LNCaP clone FGC (cell line): Measurements from ENCODE around the gene RALGAPA2.

Source experiments
- DNase-seq: peaks from one replicate; pipeline ENCODE4 v3.0.0-alpha.2; 2011; ENCODE audit warnings: low read depth
- H3K4me3 ChIP-seq: 2 replicates; pipeline ENCODE4 v1.5.1; 2011; ENCODE audit warnings: mild to moderate bottlenecking, low read depth, low read length, control low read depth
- TF ChIP-seq, protein P1 (sequence below): IDR thresholded peaks from 2 replicates; pipeline ENCODE4 v1.5.1; 2012; ENCODE audit warnings: mild to moderate bottlenecking; ENCODE audit not compliant: control insufficient read depth, insufficient read depth; ENCODE audit errors: extremely low read depth

RALGAPA2 gene

GRCh38 chr20:20691477-20692235 is 20.8 kb downstream of the RALGAPA2 start:
- DNase-seq = no peak
- H3K4me3 ChIP-seq = no peak overlapping the region
- TF ChIP-seq, protein P1, sequence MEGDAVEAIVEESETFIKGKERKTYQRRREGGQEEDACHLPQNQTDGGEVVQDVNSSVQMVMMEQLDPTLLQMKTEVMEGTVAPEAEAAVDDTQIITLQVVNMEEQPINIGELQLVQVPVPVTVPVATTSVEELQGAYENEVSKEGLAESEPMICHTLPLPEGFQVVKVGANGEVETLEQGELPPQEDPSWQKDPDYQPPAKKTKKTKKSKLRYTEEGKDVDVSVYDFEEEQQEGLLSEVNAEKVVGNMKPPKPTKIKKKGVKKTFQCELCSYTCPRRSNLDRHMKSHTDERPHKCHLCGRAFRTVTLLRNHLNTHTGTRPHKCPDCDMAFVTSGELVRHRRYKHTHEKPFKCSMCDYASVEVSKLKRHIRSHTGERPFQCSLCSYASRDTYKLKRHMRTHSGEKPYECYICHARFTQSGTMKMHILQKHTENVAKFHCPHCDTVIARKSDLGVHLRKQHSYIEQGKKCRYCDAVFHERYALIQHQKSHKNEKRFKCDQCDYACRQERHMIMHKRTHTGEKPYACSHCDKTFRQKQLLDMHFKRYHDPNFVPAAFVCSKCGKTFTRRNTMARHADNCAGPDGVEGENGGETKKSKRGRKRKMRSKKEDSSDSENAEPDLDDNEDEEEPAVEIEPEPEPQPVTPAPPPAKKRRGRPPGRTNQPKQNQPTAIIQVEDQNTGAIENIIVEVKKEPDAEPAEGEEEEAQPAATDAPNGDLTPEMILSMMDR = no peak

DNA sequence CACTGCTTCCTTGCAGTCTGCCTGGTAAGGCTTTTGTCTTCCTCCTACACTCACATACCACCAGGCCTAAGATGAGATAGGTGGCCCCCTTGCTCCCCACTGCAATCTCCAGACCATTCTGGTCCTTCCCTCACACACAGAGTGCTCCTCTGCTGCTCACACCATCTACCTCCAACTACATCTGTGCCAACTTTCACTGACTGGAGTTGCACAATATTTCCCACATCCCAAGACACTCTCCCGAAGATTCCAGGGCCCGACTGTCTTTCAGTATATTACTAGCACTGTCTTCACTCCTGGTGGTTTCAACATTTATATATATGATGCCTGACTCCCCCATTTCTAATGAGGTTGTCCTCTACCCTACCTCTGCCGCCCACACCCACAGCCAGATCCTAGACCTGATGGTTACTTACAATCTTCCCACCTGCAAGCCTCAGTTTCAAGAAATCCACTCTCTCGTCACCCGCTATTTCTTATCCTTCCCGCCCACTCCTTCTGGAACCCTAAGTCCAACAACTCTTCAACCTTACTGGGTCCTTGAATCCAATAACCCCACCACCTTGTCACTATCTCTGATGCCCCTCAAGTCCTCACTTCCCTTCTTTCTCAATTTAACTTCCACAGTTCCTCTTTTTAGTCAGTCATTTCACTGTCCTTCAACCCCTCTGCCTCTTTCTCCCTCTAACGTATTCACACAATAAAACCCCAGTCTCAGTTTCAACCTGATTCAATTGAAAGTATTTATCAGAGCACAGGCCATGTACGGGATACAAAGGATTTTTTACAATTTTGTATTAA is 21.6 kb downstream of the RALGAPA2 start:
- TF ChIP-seq, protein P1 = no peak
- H3K4me3 ChIP-seq = no peak overlapping the region
- DNase-seq = no peak

DNA sequence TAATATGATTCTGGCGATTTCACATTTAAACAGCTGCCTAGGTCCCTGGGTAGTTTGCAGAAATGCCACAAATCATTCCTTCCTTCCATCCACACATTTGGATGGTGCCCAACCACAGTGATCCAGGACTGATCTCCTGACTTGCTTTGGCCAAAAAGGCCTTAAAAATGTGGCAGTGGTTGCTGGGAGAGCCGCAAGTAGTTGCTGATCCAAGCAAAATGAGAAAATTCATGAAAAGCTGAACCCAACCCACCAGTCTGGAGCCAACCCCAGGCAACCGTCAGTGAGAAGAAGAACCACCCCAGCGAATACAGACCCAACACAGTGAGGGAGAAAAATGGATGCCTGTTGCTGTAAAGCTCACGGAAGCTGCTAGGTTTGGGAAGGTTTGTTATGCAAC is 25.1 kb downstream of the RALGAPA2 start:
- no peak overlapping the region for H3K4me3 ChIP-seq
- TF ChIP-seq, protein P1 = no peak
- DNase-seq = no peak

DNA sequence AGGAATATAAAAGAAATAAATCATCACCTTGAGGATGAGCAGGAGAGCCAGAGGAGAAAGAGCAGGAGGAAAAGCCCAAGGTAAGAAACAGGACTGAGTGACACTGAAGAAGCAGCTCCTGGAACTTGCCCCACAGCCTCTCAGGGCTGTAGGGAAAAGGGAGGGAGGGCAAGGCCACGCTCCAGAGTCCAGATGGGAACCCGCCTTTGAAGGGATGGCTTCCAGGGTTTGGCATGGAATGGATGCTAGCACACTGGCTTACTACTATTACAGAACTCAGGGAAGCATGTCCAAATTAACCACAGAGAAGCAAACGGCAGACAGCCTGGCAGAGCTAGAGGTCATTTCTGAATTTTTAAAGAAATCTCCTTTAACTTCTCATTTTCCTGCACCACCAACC is 26.8 kb downstream of the RALGAPA2 start:
- no peak overlapping the region for H3K4me3 ChIP-seq
- DNase-seq = no peak
- TF ChIP-seq, protein P1 = no peak

DNA sequence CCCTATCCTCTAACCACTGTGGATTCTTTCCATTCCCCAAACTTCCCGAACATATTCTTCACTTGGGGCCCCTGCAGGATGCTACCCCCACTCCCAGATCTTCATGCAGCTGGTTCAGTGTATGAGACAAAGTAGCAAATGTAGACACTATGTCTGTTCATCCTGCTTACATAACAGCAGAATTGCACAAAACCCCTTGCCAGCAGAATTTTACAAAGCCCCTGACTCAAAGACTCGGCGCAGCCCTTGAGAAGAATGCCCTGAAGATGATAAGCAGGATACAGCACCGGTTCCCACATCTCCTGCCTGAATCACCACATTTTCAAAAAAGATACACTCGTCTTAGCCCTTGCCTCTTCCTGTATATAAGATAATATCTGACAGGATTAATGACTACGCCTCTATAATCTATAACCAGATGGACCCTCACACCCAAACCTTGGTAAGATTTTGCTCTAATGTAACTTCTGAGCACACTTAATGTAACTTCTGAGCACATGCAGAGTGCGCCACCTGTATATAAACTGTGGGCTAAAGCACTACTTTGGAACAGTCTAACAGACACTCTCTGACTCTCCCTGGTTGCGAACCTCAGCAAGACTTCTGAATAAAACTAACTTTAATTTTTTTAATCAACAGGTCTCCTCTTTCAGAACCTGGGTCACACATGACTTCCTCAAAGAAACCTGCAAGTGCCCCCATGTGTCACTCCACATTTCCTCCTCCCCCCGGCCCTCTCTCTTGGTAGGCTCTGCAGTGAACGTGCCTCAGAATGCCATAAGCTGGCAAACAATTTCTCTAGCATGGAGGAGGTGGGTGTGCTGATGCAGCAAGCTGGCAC is 28.7 kb downstream of the RALGAPA2 start:
- H3K4me3 ChIP-seq = no peak overlapping the region
- no peak for DNase-seq
- TF ChIP-seq, protein P1 = no peak

GRCh38 chr20:20683020-20683419 is 29.4 kb downstream of the RALGAPA2 start:
- no peak overlapping the region for H3K4me3 ChIP-seq
- DNase-seq = no peak
- TF ChIP-seq, protein P1 = no peak
